Astrocyte of the cerebellum (primary cell): ENCODE data around the gene MYNN.

Experiments used
- DNase-seq: peaks from one replicate; pipeline ENCODE4 v3.0.0-alpha.2; 2011; ENCODE audit warnings: low read depth
- H3K4me3 ChIP-seq: 2 replicates; pipeline ENCODE4 v1.5.1; 2011; ENCODE audit warnings: mild to moderate bottlenecking, low read depth, low read length, moderate library complexity
- CTCF ChIP-seq: IDR thresholded peaks from 2 replicates; pipeline ENCODE4 v1.5.1; 2012; ENCODE audit warnings: low read length, low read depth, moderate library complexity, mild to moderate bottlenecking; ENCODE audit errors: missing control alignments
- in situ Hi-C: cut with HindIII; loops from 2 replicates; pipeline ENCODE4 v1.10.0; 2017; ENCODE audit warnings: low sequenced_read_pairs

The MYNN gene

GRCh38 chr3:169760479-169760878 is 12.7 kb upstream of the MYNN start:
- DNase-seq = no peak
- no peak for TF ChIP-seq CTCF
- no peak overlapping the region for H3K4me3 ChIP-seq
- in situ Hi-C loops = no loop called here

- DNase-seq = no peak
- TF ChIP-seq CTCF = no peak
- peak overlapping the region; percentile 61 for H3K4me3 ChIP-seq
- in situ Hi-C loops = no loop called here
These were observed 8.8 kb upstream of the MYNN start for GRCh38 chr3:169764312-169764881.

GRCh38 chr3:169764882-169765612 is 8.1 kb upstream of the MYNN start, which contains the start of gene TERC:
Gene TERC (minus strand): TSS chr3:169765060.
- peak within 1 kb of the TSS; percentile 61 for H3K4me3 ChIP-seq
- TF ChIP-seq CTCF = no peak
- in situ Hi-C loops = no loop called here
- DNase-seq = peak; percentile 60

- no peak for DNase-seq
- TF ChIP-seq CTCF = no peak
- in situ Hi-C loops = no loop called here
- peak within 1 kb of the TSS; percentile 67 for H3K4me3 ChIP-seq
These were observed 3.7 kb upstream of the MYNN start, which contains the start of gene ACTRT3 for GRCh38 chr3:169769287-169770181. Gene ACTRT3 (minus strand): TSS chr3:169769561. CDS start chr3:169769520, 41 bp downstream.

- TF ChIP-seq CTCF = no peak
- DNase-seq = peak; percentile 80
- in situ Hi-C loops = no loop called here
- peak overlapping the region; percentile 98 for H3K4me3 ChIP-seq
These were observed 1.5 kb upstream of the MYNN start for GRCh38 chr3:169771497-169772304.

GRCh38 chr3:169772305-169772896 is 795 bp upstream of the MYNN start:
- in situ Hi-C loops = no loop called here
- TF ChIP-seq CTCF = no peak
- peak; percentile 64 for DNase-seq
- H3K4me3 ChIP-seq = peak overlapping the region; percentile 98
